Muscle layer of colon (tissue), 2 donors: ENCODE data around the gene TCF20.

Experiments
- H3K27ac ChIP-seq: one replicate; pipeline ENCODE4 v1.7.0; 2013; ENCODE audit warnings: low read depth, mild to moderate bottlenecking, low read length, moderate library complexity
- H3K27me3 ChIP-seq, 2 donors: one replicate each; pipeline ENCODE4 v1.7.0; 2013; ENCODE audit warnings: low read length in 2 of 2, mild to moderate bottlenecking in 2 of 2; ENCODE audit not compliant: insufficient read depth in 2 of 2, control insufficient read depth in 1 of 2
- H3K36me3 ChIP-seq: one replicate; pipeline ENCODE4 v1.7.0; 2013; ENCODE audit warnings: mild to moderate bottlenecking, low read length; ENCODE audit not compliant: insufficient read depth
- H3K4me1 ChIP-seq: one replicate; pipeline ENCODE4 v1.7.0; 2013; ENCODE audit warnings: mild to moderate bottlenecking, low read length; ENCODE audit not compliant: insufficient read depth
- H3K4me3 ChIP-seq, 2 donors: one replicate each; pipeline ENCODE4 v1.7.0; 2013; ENCODE audit warnings: low read length in 2 of 2, low read depth in 1 of 2, mild to moderate bottlenecking in 1 of 2, moderate library complexity in 1 of 2
- H3K9ac ChIP-seq: one replicate; pipeline ENCODE4 v1.7.0; 2013; ENCODE audit warnings: low read length
- H3K9me3 ChIP-seq: one replicate; pipeline ENCODE4 v1.7.0; 2013; ENCODE audit warnings: mild to moderate bottlenecking, low read length
- donor health status: abdominal sarcoma.
- donor health status: Adenocarcinoma of cecum.

The TCF20 gene

GRCh38 chr22:42279425-42280020 lies 9.1 kb upstream of the TCF20 start:
- Histone ChIP-seq H3K27me3 (peaks cover 4 to 8% of the 10 kb centered on the region in 2 donors), H3K4me3 (no peak overlapping the region), H3K9me3 (no peaks in the 10 kb centered on the region), H3K27ac (no peak overlapping the region), H3K9ac (no peak overlapping the region), H3K36me3 (no peaks in the 10 kb centered on the region), H3K4me1 (no peaks in the 10 kb centered on the region)

GRCh38 chr22:42277988-42278776 lies 7.7 kb upstream of the TCF20 start:
- no peak overlapping the region for H3K9ac ChIP-seq
- no peak overlapping the region for H3K27ac ChIP-seq
- no peaks in the 10 kb centered on the region for H3K9me3 ChIP-seq
- no peak overlapping the region for H3K4me3 ChIP-seq
- no peaks in the 10 kb centered on the region for H3K27me3 ChIP-seq
- no peaks in the 10 kb centered on the region for H3K4me1 ChIP-seq
- no peaks in the 10 kb centered on the region for H3K36me3 ChIP-seq

GRCh38 chr22:42277232-42277753 lies 6.8 kb upstream of the TCF20 start:
- H3K9me3 ChIP-seq = no peaks in the 10 kb centered on the region
- H3K27ac ChIP-seq = no peak overlapping the region
- H3K9ac ChIP-seq = no peak overlapping the region
- H3K36me3 ChIP-seq = no peaks in the 10 kb centered on the region
- H3K4me3 ChIP-seq = no peak overlapping the region
- no peaks in the 10 kb centered on the region for H3K27me3 ChIP-seq
- no peaks in the 10 kb centered on the region for H3K4me1 ChIP-seq

GRCh38 chr22:42275970-42276369 lies 5.5 kb upstream of the TCF20 start:
- Histone ChIP-seq H3K9me3 (no peaks in the 10 kb centered on the region), H3K27me3 (no peaks in the 10 kb centered on the region), H3K4me1 (no peaks in the 10 kb centered on the region), H3K27ac (no peak overlapping the region), H3K36me3 (no peaks in the 10 kb centered on the region), H3K4me3 (no peak overlapping the region), H3K9ac (no peak overlapping the region)

- Histone ChIP-seq H3K9ac (no peak overlapping the region), H3K27ac (no peak overlapping the region), H3K36me3 (no peaks in the 10 kb centered on the region), H3K9me3 (no peaks in the 10 kb centered on the region), H3K4me1 (no peaks in the 10 kb centered on the region), H3K27me3 (no peaks in the 10 kb centered on the region), H3K4me3 (no peak overlapping the region)
Observed at GRCh38 chr22:42275176-42275575, 4.7 kb upstream of the TCF20 start.

GRCh38 chr22:42273855-42274451 lies 3.5 kb upstream of the TCF20 start:
- H3K36me3 ChIP-seq = no peaks in the 10 kb centered on the region
- H3K9me3 ChIP-seq = no peaks in the 10 kb centered on the region
- H3K27ac ChIP-seq = no peak overlapping the region
- H3K9ac ChIP-seq = no peak overlapping the region
- H3K27me3 ChIP-seq = no peaks in the 10 kb centered on the region
- peaks cover 5% of the 10 kb centered on the region for H3K4me1 ChIP-seq
- H3K4me3 ChIP-seq = no peak overlapping the region

GRCh38 chr22:42272431-42272999 lies 2.1 kb upstream of the TCF20 start:
- Histone ChIP-seq H3K27ac (no peak overlapping the region), H3K9ac (no peak overlapping the region), H3K4me3 (no peak overlapping the region), H3K4me1 (peaks cover 12% of the 10 kb centered on the region), H3K27me3 (no peaks in the 10 kb centered on the region), H3K9me3 (no peaks in the 10 kb centered on the region), H3K36me3 (no peaks in the 10 kb centered on the region)

GRCh38 chr22:42271906-42272305 lies 1.5 kb upstream of the TCF20 start:
- no peak overlapping the region for H3K4me3 ChIP-seq
- no peaks in the 10 kb centered on the region for H3K9me3 ChIP-seq
- H3K27me3 ChIP-seq = no peaks in the 10 kb centered on the region
- H3K9ac ChIP-seq = no peak overlapping the region
- H3K36me3 ChIP-seq = no peaks in the 10 kb centered on the region
- no peak overlapping the region for H3K27ac ChIP-seq
- peaks cover 12% of the 10 kb centered on the region for H3K4me1 ChIP-seq

GRCh38 chr22:42271191-42271813 lies 849 bp upstream of the TCF20 start:
- Histone ChIP-seq H3K9ac (no peak overlapping the region), H3K27ac (no peak overlapping the region), H3K27me3 (no peaks in the 10 kb centered on the region), H3K36me3 (no peaks in the 10 kb centered on the region), H3K4me1 (peaks cover 12% of the 10 kb centered on the region), H3K4me3 (peak overlapping the region in 1 of 2 donors; percentile 21), H3K9me3 (no peaks in the 10 kb centered on the region)

- H3K4me3 ChIP-seq = peak overlapping the region; percentile 53 to 84
- no peaks in the 10 kb centered on the region for H3K36me3 ChIP-seq
- peaks cover 12% of the 10 kb centered on the region for H3K4me1 ChIP-seq
- peak overlapping the region; percentile 30 for H3K9ac ChIP-seq
- H3K9me3 ChIP-seq = no peaks in the 10 kb centered on the region
- peak overlapping the region; percentile 80 for H3K27ac ChIP-seq
- H3K27me3 ChIP-seq = no peaks in the 10 kb centered on the region
Observed at GRCh38 chr22:42270176-42270509, 310 bp downstream of the TCF20 start.
